HepG2 (cell line): Measurements from ENCODE around the gene SLC16A3. TPM values are rescaled to one million over a fixed set of nuclear protein-coding genes. Genes with fewer than 3 reads are reported as not detected.
A peak's percentile ranks its signal among the peaks of the same experiment; 100 is the strongest.

Source experiments
- CCDC6 ChIP-seq: sonication (generic); formaldehyde crosslinking; IDR thresholded peaks from 2 replicates; pipeline ENCODE4 v1.8.1; 2022; ENCODE audit warnings: mild to moderate bottlenecking, missing genetic modification reagents, moderate library complexity
- FOXO1 ChIP-seq: sonication (generic); formaldehyde crosslinking; IDR thresholded peaks from 2 replicates; pipeline ENCODE4 v1.4.0; 2020; ENCODE audit warnings: missing genetic modification reagents
- GTF2F1 ChIP-seq: fragments of 150-350 bp; IDR thresholded peaks from 2 replicates; pipeline ENCODE4 v1.6.1; 2014; ENCODE audit warnings: low read length
- HDAC2 ChIP-seq: sonication (generic); formaldehyde crosslinking; IDR thresholded peaks from 2 replicates; pipeline ENCODE4 v1.4.0; 2020; ENCODE audit warnings: missing genetic modification reagents
- KDM6A ChIP-seq: IDR thresholded peaks from 2 replicates; pipeline ENCODE4 v1.6.1; 2016; ENCODE audit warnings: low read depth
- MBNL3 ChIP-seq: fragments of 250-450 bp; sonication (Bioruptor Pico); conservative IDR thresholded peaks from 2 replicates; pipeline ENCODE4 v1.8.0; 2022; ENCODE audit warnings: mild to moderate bottlenecking, inconsistent platforms
- MYNN ChIP-seq: sonication (generic); formaldehyde crosslinking; IDR thresholded peaks from 2 replicates; pipeline ENCODE4 v1.4.0; 2020; ENCODE audit warnings: mild to moderate bottlenecking, low read depth, missing genetic modification reagents
- TBX2 ChIP-seq: sonication (generic); formaldehyde crosslinking; IDR thresholded peaks from 2 replicates; pipeline ENCODE4 v1.5.0; 2020; ENCODE audit warnings: missing genetic modification reagents, mild to moderate bottlenecking, borderline replicate concordance
- TOPORS ChIP-seq: sonication (generic); formaldehyde crosslinking; IDR thresholded peaks from 2 replicates; pipeline ENCODE4 v1.8.0; 2023; ENCODE audit warnings: mild to moderate bottlenecking, missing genetic modification reagents
- ZBTB38 ChIP-seq: sonication (generic); formaldehyde crosslinking; IDR thresholded peaks from 2 replicates; pipeline ENCODE4 v1.5.1; 2020; ENCODE audit warnings: mild to moderate bottlenecking, missing genetic modification reagents
- ZFP41 ChIP-seq: sonication (generic); formaldehyde crosslinking; IDR thresholded peaks from 2 replicates; pipeline ENCODE4 v1.4.0; 2020; ENCODE audit warnings: mild to moderate bottlenecking, missing genetic modification reagents, borderline replicate concordance
- ZNF180 ChIP-seq: sonication (generic); formaldehyde crosslinking; IDR thresholded peaks from 2 replicates; pipeline ENCODE4 v1.4.0; 2020; ENCODE audit warnings: low read depth, missing genetic modification reagents, borderline replicate concordance
- ZNF460 ChIP-seq: sonication (generic); formaldehyde crosslinking; IDR thresholded peaks from 2 replicates; pipeline ENCODE4 v1.5.1; 2020; ENCODE audit warnings: missing genetic modification reagents, mild to moderate bottlenecking, borderline replicate concordance
- ZNF850 ChIP-seq: sonication (generic); formaldehyde crosslinking; conservative IDR thresholded peaks from 2 replicates; pipeline ENCODE4 v1.9.0; 2021; ENCODE audit warnings: mild to moderate bottlenecking, missing genetic modification reagents
- polyA plus RNA-seq, 8 experiments: library from polyadenylated mRNA; depleted of rRNA in 3 of 8; stranded (reverse) in 7 of 8; unstranded in 1 of 8; fragments of >200 nt; fragmentation: Illumina TruSeq in 4 of 8; extraction: Trizol in 4 of 8; gene quantifications; 2 replicates each; pipeline versions ENCODE4 v1.2.1 to v1.2.3, GENCODE V29; 2011 to 2016; ENCODE audit warnings: low read depth in 4 of 8, missing spikeins in 1 of 8, mixed read lengths in 1 of 8; ENCODE audit not compliant: insufficient read depth in 1 of 8
- total RNA-seq, 5 experiments: library from RNA; depleted of rRNA; stranded (reverse); fragments of >200 nt; fragmentation: Illumina TruSeq; extraction: Trizol; gene quantifications; 2 replicates each; pipeline ENCODE4 v1.2.3, GENCODE V29; 2016; ENCODE audit warnings: low read depth in 1 of 5
- TF ChIP-seq, protein P1 (sequence below): sonication (generic); formaldehyde crosslinking; IDR thresholded peaks from 2 replicates; pipeline ENCODE4 v1.4.0; 2020; ENCODE audit warnings: missing genetic modification reagents, borderline replicate concordance
- TF ChIP-seq, protein P2 (sequence below): sonication (generic); formaldehyde crosslinking; IDR thresholded peaks from 2 replicates; pipeline ENCODE4 v1.4.0; 2020; ENCODE audit warnings: missing genetic modification reagents, borderline replicate concordance

The SLC16A3 gene
- total and polyA plus RNA-seq, 2 of the 13 experiments (the other 11 are each of a cell fraction or from before 2014, with no cell fraction given), result 242 to 349 TPM

DNA sequence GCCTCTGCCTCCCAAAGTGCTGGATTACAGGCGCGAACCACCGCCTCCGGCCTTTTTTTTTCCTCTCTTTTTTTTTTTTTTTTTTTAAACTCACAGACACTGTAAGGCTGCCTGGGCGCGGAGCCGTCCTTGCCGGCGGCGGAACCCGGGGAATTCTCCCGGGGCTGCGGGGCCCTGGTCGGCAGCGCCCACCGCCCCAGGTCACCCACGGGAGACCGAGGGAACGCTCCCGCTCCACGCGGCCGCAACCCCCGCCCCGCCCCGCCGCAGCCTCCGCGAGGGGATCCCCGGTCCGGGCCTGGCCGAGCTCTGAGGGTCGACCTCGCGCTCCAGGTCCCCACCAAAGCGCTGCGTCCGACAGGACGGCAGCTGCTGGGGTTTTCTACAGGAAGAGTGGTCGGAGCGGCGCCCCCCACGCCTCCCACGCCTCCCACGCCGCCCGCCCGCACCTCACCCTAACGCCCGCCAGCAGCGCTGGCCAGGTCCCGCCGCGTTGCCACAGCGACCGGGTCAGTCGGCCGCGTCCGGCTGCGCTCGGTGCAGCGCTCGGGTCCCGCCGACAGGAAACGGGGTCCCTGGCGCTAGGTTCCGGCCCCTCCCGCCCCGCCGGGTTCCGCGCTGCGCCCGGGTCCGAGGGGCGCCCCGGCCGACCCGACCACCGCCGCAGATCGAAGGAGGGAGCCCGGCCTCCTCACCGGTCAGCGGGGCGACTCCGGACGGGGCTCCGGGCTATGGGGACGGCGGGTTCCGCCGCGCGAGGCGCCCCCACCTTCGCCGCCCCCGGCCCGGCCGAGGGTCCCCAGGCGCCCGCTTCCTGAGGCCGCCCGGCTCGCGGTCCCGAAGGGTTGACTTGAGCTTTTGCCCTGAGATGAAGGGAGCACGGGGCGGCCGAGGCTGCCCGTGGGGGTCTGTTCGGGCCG, 16.3 kb upstream of the SLC16A3 start, which contains the start of gene CCDC57 (continued):
- TF ChIP-seq, protein P1, sequence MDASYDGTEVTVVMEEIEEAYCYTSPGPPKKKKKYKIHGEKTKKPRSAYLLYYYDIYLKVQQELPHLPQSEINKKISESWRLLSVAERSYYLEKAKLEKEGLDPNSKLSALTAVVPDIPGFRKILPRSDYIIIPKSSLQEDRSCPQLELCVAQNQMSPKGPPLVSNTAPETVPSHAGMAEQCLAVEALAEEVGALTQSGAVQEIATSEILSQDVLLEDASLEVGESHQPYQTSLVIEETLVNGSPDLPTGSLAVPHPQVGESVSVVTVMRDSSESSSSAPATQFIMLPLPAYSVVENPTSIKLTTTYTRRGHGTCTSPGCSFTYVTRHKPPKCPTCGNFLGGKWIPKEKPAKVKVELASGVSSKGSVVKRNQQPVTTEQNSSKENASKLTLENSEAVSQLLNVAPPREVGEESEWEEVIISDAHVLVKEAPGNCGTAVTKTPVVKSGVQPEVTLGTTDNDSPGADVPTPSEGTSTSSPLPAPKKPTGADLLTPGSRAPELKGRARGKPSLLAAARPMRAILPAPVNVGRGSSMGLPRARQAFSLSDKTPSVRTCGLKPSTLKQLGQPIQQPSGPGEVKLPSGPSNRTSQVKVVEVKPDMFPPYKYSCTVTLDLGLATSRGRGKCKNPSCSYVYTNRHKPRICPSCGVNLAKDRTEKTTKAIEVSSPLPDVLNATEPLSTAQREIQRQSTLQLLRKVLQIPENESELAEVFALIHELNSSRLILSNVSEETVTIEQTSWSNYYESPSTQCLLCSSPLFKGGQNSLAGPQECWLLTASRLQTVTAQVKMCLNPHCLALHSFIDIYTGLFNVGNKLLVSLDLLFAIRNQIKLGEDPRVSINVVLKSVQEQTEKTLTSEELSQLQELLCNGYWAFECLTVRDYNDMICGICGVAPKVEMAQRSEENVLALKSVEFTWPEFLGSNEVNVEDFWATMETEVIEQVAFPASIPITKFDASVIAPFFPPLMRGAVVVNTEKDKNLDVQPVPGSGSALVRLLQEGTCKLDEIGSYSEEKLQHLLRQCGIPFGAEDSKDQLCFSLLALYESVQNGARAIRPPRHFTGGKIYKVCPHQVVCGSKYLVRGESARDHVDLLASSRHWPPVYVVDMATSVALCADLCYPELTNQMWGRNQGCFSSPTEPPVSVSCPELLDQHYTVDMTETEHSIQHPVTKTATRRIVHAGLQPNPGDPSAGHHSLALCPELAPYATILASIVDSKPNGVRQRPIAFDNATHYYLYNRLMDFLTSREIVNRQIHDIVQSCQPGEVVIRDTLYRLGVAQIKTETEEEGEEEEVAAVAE (CRISPR knock-in tag), result no peak; the same call in 1 of the 2 replicates
- TF ChIP-seq TBX2, result peak; percentile 69
- peak; percentile 19; the same call in 1 of the 2 replicates for TF ChIP-seq KDM6A (CRISPR knock-in tag)
- TF ChIP-seq ZNF180, result no peak
- peak; percentile 80; the same call in 1 of the 2 replicates for TF ChIP-seq TOPORS (CRISPR knock-in tag)
- TF ChIP-seq FOXO1 (CRISPR knock-in tag), result peak; percentile 58
- TF ChIP-seq, protein P2, sequence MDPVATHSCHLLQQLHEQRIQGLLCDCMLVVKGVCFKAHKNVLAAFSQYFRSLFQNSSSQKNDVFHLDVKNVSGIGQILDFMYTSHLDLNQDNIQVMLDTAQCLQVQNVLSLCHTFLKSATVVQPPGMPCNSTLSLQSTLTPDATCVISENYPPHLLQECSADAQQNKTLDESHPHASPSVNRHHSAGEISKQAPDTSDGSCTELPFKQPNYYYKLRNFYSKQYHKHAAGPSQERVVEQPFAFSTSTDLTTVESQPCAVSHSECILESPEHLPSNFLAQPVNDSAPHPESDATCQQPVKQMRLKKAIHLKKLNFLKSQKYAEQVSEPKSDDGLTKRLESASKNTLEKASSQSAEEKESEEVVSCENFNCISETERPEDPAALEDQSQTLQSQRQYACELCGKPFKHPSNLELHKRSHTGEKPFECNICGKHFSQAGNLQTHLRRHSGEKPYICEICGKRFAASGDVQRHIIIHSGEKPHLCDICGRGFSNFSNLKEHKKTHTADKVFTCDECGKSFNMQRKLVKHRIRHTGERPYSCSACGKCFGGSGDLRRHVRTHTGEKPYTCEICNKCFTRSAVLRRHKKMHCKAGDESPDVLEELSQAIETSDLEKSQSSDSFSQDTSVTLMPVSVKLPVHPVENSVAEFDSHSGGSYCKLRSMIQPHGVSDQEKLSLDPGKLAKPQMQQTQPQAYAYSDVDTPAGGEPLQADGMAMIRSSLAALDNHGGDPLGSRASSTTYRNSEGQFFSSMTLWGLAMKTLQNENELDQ (CRISPR knock-in tag), result no peak
- peak; percentile 73; the same call in 1 of the 2 replicates for TF ChIP-seq ZNF850 (CRISPR knock-in tag)
- TF ChIP-seq ZBTB38 (CRISPR knock-in tag), result peak; percentile 93
- no peak for TF ChIP-seq MBNL3
- TF ChIP-seq MYNN, result no peak
- peak; percentile 39; the same call in 1 of the 2 replicates for TF ChIP-seq ZNF460 (CRISPR knock-in tag)
- no peak for TF ChIP-seq GTF2F1
- TF ChIP-seq CCDC6 (CRISPR knock-in tag), result peak; percentile 97
- TF ChIP-seq ZFP41 (CRISPR knock-in tag), result 0 out of 2 replicates have a peak, but pooled peaks have one; percentile 14
- TF ChIP-seq HDAC2, result peak; percentile 47; the same call in 1 of the 2 replicates
